Calu3 (cell line): Measurements from ENCODE around the gene KCP. TPM values are rescaled to one million over a fixed set of nuclear protein-coding genes. Genes with fewer than 3 reads are reported as not detected.

Source experiments
- BruUV-seq: library from RNA; stranded (reverse); fragments of 400-500 nt; replicated peaks from 2 replicates; lab custom pipeline; 2021; lab: Mats Ljungman, UMichigan
- CTCF ChIA-PET: fragments of 300-600 bp; sonication (Branson Sonifier 250); formaldehyde crosslinking; loops from one replicate; lab custom pipeline; 2022; ENCODE audit warnings: antibody characterized with exemption; lab: Charles Lee
- DNase-seq: peaks from one replicate; pipeline ENCODE4 v3.0.0; 2022
- H3K27ac Mint-ChIP-seq: one replicate; pipeline ENCODE4 v1.8.0; 2022; ENCODE audit warnings: mixed read lengths; ENCODE audit not compliant: unreplicated experiment
- H3K27me3 Mint-ChIP-seq: one replicate; pipeline ENCODE4 v1.8.0; 2022; ENCODE audit warnings: mixed read lengths; ENCODE audit not compliant: unreplicated experiment
- H3K36me3 Mint-ChIP-seq: one replicate; pipeline ENCODE4 v1.8.0; 2022; ENCODE audit warnings: mild to moderate bottlenecking, moderate library complexity, mixed read lengths; ENCODE audit not compliant: insufficient read depth, unreplicated experiment
- H3K4me1 Mint-ChIP-seq: one replicate; pipeline ENCODE4 v1.8.0; 2022; ENCODE audit warnings: mild to moderate bottlenecking, low read depth, mixed read lengths; ENCODE audit not compliant: unreplicated experiment
- H3K4me3 Mint-ChIP-seq: one replicate; pipeline ENCODE4 v1.8.0; 2022; ENCODE audit warnings: mild to moderate bottlenecking, low read depth, moderate library complexity, mixed read lengths; ENCODE audit not compliant: unreplicated experiment
- H3K9me3 Mint-ChIP-seq: one replicate; pipeline ENCODE4 v1.8.0; 2022; ENCODE audit warnings: low read depth, mixed read lengths; ENCODE audit not compliant: unreplicated experiment
- intact Hi-C: fragments of 100-400 bp; cut with micrococcal nuclease; formaldehyde crosslinking; loops from one replicate; pipeline ENCODE4 v1.10.0; 2022; ENCODE audit not compliant: unreplicated experiment
- total RNA-seq: library from RNA; stranded (reverse); gene quantifications from 2 replicates; pipeline ENCODE4 v1.2.3, GENCODE V29; 2022
- TF ChIP-seq, protein P1 (sequence below): fragments of 200-600 bp; IDR thresholded peaks from one replicate; pipeline ENCODE4 v1.8.0; 2022; ENCODE audit warnings: antibody characterized with exemption; ENCODE audit not compliant: unreplicated experiment

KCP gene
- total RNA-seq, 1 experiment from 2014 or later, result 6.8 TPM

DNA sequence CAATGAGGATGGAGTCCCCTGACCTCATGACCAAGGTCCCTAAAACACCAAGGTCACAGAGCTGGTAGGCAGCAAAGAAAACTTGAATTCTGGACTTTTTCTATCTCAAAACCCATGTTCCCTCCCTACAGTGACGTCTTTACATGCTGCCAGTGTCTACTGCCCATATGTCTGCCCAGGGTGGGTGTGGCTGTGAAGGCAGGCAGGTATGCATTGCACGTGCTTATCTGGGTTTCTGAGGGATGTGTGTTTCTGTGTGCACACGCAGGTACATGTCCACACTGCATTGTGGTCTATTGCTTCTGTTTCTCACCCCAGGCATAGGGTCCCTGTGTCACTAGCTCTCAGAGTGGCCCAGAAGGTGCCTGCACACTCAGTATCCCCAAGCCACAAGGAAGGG lies 34.4 kb downstream of the KCP start:
- Mint-ChIP-seq H3K4me3 (no peak overlapping the region), H3K9me3 (no peaks in the 10 kb centered on the region), H3K4me1 (peaks cover 9% of the 10 kb centered on the region), H3K27ac (no peak overlapping the region), H3K36me3 (peaks cover 2% of the 10 kb centered on the region), H3K27me3 (no peaks in the 10 kb centered on the region)
- TF ChIP-seq, protein P1, sequence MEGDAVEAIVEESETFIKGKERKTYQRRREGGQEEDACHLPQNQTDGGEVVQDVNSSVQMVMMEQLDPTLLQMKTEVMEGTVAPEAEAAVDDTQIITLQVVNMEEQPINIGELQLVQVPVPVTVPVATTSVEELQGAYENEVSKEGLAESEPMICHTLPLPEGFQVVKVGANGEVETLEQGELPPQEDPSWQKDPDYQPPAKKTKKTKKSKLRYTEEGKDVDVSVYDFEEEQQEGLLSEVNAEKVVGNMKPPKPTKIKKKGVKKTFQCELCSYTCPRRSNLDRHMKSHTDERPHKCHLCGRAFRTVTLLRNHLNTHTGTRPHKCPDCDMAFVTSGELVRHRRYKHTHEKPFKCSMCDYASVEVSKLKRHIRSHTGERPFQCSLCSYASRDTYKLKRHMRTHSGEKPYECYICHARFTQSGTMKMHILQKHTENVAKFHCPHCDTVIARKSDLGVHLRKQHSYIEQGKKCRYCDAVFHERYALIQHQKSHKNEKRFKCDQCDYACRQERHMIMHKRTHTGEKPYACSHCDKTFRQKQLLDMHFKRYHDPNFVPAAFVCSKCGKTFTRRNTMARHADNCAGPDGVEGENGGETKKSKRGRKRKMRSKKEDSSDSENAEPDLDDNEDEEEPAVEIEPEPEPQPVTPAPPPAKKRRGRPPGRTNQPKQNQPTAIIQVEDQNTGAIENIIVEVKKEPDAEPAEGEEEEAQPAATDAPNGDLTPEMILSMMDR, result no peak
- intact Hi-C loops, result no loop called here
- no peak for DNase-seq
- no TSS peak for BruUV-seq
- CTCF ChIA-PET, result no interaction called here

DNA sequence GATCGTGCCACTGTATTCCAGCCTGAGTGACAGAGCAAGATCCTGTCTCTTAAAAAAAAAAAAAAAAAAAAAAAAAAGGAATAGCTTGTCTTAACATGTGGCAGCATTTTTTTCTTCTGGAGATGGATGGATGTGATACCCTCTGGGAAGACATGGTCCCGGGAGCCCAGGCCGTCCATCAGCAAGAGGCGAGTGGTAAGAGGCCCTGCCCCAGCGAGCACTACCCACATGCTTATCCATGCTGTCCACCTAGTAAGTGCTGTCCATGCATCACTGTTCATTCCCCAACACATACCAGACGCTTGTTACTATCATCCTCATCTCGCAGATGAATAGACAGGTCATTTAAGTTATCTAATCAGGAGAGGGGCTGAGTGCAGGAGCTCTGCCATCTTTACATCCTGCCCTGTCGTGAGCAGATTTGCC lies 35.0 kb downstream of the KCP start:
- Mint-ChIP-seq H3K36me3 (peaks cover 5% of the 10 kb centered on the region), H3K9me3 (no peaks in the 10 kb centered on the region), H3K27ac (no peak overlapping the region), H3K27me3 (peaks cover 3% of the 10 kb centered on the region), H3K4me1 (peaks cover 9% of the 10 kb centered on the region), H3K4me3 (no peak overlapping the region)
- no TSS peak for BruUV-seq
- no peak for DNase-seq
- TF ChIP-seq, protein P1, result no peak
- CTCF ChIA-PET, result no interaction called here
- intact Hi-C loops, result no loop called here

DNA sequence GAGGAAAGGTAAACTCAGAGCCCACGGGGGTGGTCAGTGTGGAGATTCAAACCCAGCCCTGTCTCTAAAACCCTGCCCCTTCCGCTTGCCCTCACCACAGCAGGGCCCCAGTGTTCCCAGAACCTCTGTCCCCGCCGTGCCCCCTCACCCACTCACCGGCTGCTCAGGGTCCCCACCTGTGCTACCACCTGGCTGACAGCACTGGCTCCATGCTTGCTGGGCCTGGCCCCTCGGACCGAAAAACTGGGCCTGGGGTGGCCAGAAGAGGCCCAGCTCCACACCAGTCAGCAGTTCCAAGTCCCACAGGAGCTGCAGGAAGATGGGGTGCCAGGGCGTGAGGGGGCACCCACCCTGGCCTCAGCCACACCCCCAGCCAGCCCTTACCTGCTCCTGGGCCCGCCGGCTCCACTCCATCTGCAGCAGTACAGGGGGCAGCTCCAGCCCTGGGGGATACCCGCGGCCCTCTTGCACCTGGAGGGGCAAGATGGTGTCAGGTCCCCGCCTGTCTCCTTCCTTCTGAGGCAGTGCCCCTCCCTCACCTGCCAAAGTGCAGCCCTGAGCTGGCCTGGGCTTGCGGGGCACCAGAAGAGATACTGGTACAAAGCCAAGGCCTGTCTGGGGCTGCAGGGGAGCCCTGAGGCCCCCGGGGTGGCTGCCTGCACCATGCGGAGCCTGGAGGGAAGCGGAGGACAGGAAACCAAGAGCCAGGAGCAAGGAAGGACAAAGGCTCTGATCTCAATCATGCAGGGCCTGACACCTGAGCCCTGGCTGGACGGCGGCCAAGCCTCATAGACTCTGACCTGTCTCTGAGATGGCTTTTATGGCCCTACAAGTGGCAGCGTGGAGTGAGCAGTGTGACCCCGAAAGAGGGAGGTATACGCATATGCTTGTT lies 36.1 kb downstream of the KCP start:
- DNase-seq, result no peak
- CTCF ChIA-PET, result no interaction called here
- Mint-ChIP-seq H3K27ac (no peak overlapping the region), H3K36me3 (peaks cover 14% of the 10 kb centered on the region), H3K9me3 (no peaks in the 10 kb centered on the region), H3K4me1 (peaks cover 9% of the 10 kb centered on the region), H3K4me3 (no peak overlapping the region), H3K27me3 (peaks cover 7% of the 10 kb centered on the region)
- intact Hi-C loops, result no loop called here
- TF ChIP-seq, protein P1, result no peak
- BruUV-seq, result no TSS peak

DNA sequence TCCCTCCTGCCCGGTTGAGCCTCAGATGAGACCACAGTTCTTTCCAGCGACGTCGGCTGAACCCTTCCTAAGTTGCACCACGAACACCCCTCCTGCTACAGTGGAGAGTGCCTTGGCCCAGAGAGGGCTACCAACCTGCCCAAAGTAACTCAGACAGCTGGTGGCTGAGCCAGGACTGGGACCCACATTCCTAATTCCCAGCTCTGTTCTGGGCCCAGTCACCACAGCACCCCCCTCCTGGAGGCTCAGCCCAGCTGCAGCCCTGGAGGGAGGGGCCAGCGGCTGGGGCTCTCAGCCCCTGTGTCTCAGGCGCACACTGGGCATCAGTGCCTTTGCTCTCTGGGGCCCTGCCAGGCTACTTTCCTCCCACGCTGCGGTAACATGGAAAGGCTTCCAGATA lies 37.3 kb downstream of the KCP start:
- no peak overlapping the region for H3K4me3 Mint-ChIP-seq
- CTCF ChIA-PET, result no interaction called here
- no peak for DNase-seq
- BruUV-seq, result no TSS peak
- H3K9me3 Mint-ChIP-seq, result no peaks in the 10 kb centered on the region
- TF ChIP-seq, protein P1, result no peak
- H3K27ac Mint-ChIP-seq, result no peak overlapping the region
- peaks cover 7% of the 10 kb centered on the region for H3K27me3 Mint-ChIP-seq
- H3K36me3 Mint-ChIP-seq, result peaks cover 22% of the 10 kb centered on the region
- peaks cover 15% of the 10 kb centered on the region for H3K4me1 Mint-ChIP-seq
- intact Hi-C loops, result no loop called here
